ENCODE data around the gene CPS1.

CPS1 gene

DNA sequence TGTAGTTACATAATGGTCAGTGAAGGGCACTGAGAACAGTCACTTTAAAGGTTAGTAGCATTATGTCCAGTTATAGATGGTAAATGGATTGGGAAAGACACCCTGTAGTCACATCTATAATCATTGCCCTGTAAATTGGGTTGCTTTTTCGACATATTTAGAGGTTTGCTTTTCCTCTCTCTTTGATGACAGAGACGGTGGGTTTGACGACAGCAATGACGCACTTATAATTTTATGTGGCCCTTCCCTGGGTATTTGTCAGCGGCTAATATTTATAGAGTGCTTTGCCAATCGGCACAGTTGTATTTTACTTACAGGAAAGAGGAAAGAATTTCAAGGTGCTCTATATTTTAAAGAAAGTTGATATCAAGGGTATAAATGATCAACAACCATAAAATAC, 2.8 kb downstream of the CPS1 start:
- H3K79me2 ChIP-seq (ENCODE audit: insufficient read depth, low read depth) = no peaks in the 10 kb centered on the region
- H2AFZ ChIP-seq (ENCODE audit: low read depth) = no peak overlapping the region
- no peak overlapping the region for H3K9ac ChIP-seq
- H3K4me1 ChIP-seq (ENCODE audit: low read depth, poor library complexity, severe bottlenecking) = no peaks in the 10 kb centered on the region
- TF ChIP-seq, protein P1, sequence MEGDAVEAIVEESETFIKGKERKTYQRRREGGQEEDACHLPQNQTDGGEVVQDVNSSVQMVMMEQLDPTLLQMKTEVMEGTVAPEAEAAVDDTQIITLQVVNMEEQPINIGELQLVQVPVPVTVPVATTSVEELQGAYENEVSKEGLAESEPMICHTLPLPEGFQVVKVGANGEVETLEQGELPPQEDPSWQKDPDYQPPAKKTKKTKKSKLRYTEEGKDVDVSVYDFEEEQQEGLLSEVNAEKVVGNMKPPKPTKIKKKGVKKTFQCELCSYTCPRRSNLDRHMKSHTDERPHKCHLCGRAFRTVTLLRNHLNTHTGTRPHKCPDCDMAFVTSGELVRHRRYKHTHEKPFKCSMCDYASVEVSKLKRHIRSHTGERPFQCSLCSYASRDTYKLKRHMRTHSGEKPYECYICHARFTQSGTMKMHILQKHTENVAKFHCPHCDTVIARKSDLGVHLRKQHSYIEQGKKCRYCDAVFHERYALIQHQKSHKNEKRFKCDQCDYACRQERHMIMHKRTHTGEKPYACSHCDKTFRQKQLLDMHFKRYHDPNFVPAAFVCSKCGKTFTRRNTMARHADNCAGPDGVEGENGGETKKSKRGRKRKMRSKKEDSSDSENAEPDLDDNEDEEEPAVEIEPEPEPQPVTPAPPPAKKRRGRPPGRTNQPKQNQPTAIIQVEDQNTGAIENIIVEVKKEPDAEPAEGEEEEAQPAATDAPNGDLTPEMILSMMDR (conservative IDR thresholded peaks at IDR 0.05; ENCODE audit: low read depth, low read length) = no peak
- H3K4me3 ChIP-seq (IDR thresholded peaks at IDR 0.05; ENCODE audit: insufficient read depth, low read depth, low read length) = no peak overlapping the region
- H4K20me1 ChIP-seq (ENCODE audit: insufficient read depth) = no peaks in the 10 kb centered on the region
- no peaks in the 10 kb centered on the region for H3K27me3 ChIP-seq (ENCODE audit: insufficient read depth, low read depth)
- no peak overlapping the region for H3K27ac ChIP-seq
- H3K4me2 ChIP-seq = no peak overlapping the region
- no peaks in the 10 kb centered on the region for H3K36me3 ChIP-seq (ENCODE audit: insufficient read depth)

DNA sequence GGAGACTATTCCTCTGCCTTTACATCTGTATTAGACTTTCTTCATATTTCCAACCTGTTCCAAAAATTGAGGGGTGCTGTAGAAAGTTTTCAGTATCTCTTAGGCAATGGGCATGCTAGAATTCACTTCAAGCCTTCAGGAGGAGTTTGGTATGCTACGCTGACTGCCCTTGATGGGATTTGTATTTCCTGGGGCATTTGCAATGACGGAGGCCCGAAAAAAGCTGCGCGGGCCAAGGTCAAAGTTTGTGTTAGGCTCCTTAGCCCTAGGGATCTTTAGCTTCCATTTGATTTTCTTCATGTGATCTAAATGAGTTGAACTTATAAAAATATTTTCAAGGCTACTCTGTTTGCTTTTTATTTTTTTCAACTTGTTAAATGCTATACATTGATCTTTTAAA, 5.1 kb downstream of the CPS1 start:
- no peaks in the 10 kb centered on the region for H3K36me3 ChIP-seq (ENCODE audit: insufficient read depth)
- no peak overlapping the region for H2AFZ ChIP-seq (ENCODE audit: low read depth)
- no peak overlapping the region for H3K4me3 ChIP-seq (IDR thresholded peaks at IDR 0.05; ENCODE audit: insufficient read depth, low read depth, low read length)
- H3K79me2 ChIP-seq (ENCODE audit: insufficient read depth, low read depth) = no peaks in the 10 kb centered on the region
- no peaks in the 10 kb centered on the region for H3K4me1 ChIP-seq (ENCODE audit: low read depth, poor library complexity, severe bottlenecking)
- H3K27me3 ChIP-seq (ENCODE audit: insufficient read depth, low read depth) = no peaks in the 10 kb centered on the region
- H3K27ac ChIP-seq = no peak overlapping the region
- H4K20me1 ChIP-seq (ENCODE audit: insufficient read depth) = no peaks in the 10 kb centered on the region
- TF ChIP-seq, protein P1 (conservative IDR thresholded peaks at IDR 0.05; ENCODE audit: low read depth, low read length) = no peak
- no peak overlapping the region for H3K9ac ChIP-seq
- no peak overlapping the region for H3K4me2 ChIP-seq

DNA sequence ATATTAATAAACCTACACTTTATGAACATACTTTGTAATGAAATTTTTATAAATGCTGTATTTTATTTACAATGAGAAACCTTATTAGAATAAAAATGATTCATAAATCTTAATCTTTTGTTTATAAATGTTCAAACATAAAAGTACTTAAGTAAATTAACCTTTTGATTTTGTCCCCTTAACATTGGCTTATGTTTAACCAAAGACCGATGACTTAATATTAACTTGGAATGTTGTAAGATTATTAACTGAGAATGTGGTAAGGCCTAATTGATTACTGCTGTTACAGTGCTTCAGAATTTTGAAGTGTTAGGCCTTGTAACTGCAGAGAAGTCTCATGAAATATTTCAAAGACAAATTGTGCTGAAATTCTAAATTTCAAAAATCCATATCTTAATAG, 5.7 kb downstream of the CPS1 start:
- no peaks in the 10 kb centered on the region for H4K20me1 ChIP-seq (ENCODE audit: insufficient read depth)
- H3K36me3 ChIP-seq (ENCODE audit: insufficient read depth) = no peaks in the 10 kb centered on the region
- H3K4me1 ChIP-seq (ENCODE audit: low read depth, poor library complexity, severe bottlenecking) = no peaks in the 10 kb centered on the region
- no peak overlapping the region for H3K4me2 ChIP-seq
- H2AFZ ChIP-seq (ENCODE audit: low read depth) = no peak overlapping the region
- TF ChIP-seq, protein P1 (conservative IDR thresholded peaks at IDR 0.05; ENCODE audit: low read depth, low read length) = no peak
- no peaks in the 10 kb centered on the region for H3K27me3 ChIP-seq (ENCODE audit: insufficient read depth, low read depth)
- no peak overlapping the region for H3K9ac ChIP-seq
- H3K79me2 ChIP-seq (ENCODE audit: insufficient read depth, low read depth) = no peaks in the 10 kb centered on the region
- H3K27ac ChIP-seq = no peak overlapping the region
- H3K4me3 ChIP-seq (IDR thresholded peaks at IDR 0.05; ENCODE audit: insufficient read depth, low read depth, low read length) = no peak overlapping the region

DNA sequence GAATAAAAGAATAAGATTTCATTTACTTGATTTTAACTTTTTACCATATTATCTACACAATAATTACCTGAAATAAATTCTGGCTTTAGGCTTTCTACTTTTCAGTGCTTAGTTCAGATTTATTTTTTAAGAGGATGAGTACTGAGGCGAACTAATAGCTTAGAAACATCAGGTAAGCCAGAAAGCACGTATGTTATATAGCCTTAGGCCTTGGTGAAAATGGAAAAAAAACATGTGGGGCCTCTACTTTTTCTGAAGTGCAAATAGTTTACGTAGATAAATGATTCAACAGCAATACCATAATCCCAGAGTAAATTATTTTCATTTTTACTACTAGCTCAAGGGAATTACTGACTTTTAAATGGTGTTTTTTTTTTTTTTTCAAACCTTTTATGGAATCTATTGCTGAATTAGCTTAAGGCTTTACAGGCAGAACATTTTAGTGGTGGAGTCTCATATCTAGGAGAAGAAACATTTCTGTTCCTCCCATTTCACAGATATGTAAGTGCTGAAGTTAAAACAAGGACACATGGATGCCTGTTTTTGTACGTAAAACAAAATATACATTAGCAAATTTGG, 6.2 kb downstream of the CPS1 start:
- H3K36me3 ChIP-seq (ENCODE audit: insufficient read depth) = no peaks in the 10 kb centered on the region
- no peaks in the 10 kb centered on the region for H4K20me1 ChIP-seq (ENCODE audit: insufficient read depth)
- no peak overlapping the region for H3K4me3 ChIP-seq (IDR thresholded peaks at IDR 0.05; ENCODE audit: insufficient read depth, low read depth, low read length)
- no peaks in the 10 kb centered on the region for H3K27me3 ChIP-seq (ENCODE audit: insufficient read depth, low read depth)
- H3K27ac ChIP-seq = no peak overlapping the region
- no peak overlapping the region for H3K4me2 ChIP-seq
- TF ChIP-seq, protein P1 (conservative IDR thresholded peaks at IDR 0.05; ENCODE audit: low read depth, low read length) = no peak
- H3K4me1 ChIP-seq (ENCODE audit: low read depth, poor library complexity, severe bottlenecking) = no peaks in the 10 kb centered on the region
- H3K79me2 ChIP-seq (ENCODE audit: insufficient read depth, low read depth) = no peaks in the 10 kb centered on the region
- H3K9ac ChIP-seq = no peak overlapping the region
- H2AFZ ChIP-seq (ENCODE audit: low read depth) = no peak overlapping the region

Measured in KMS-11 (cell line).